PC-9 (cell line): ENCODE measurements around the gene STX17.

Source experiments
- CTCF ChIP-seq: fragments of 200-600 bp; sonication (generic); conservative IDR thresholded peaks from 2 replicates; pipeline ENCODE4 v1.6.1; 2017; ENCODE audit warnings: mixed run types, antibody characterized with exemption, mild to moderate bottlenecking, moderate library complexity
- EZH2 ChIP-seq: fragments of 200-600 bp; sonication (generic); IDR thresholded peaks from 2 replicates; pipeline ENCODE4 v1.8.0; 2017; ENCODE audit warnings: antibody characterized with exemption, low read depth

GRCh38 chr9:99858087-99858486 lies 48.4 kb upstream of the STX17 start:
- no peak for TF ChIP-seq CTCF
- no peak for TF ChIP-seq EZH2
